ENCODE measurements around the gene ADCY10. TPM values are rescaled to one million over a fixed set of nuclear protein-coding genes. Genes with fewer than 3 reads are reported as not detected.

Gene ADCY10
- total RNA-seq, 4 donors from 2014 or later: not detected

GRCh38 chr1:167824163-167824794, 89.7 kb downstream of the ADCY10 start:
- WGBS: 68% methylated on average over 9 of the region's 9 CpGs
- no peaks in the 10 kb centered on the region for H3K9me3 ChIP-seq
- no peaks in the 10 kb centered on the region for H3K27me3 ChIP-seq
- no peaks in the 10 kb centered on the region for H3K4me1 ChIP-seq
- no peak overlapping the region for H3K4me3 ChIP-seq
- DNase-seq (ENCODE audit: low spot score in 2 of 2): no peak
- TF ChIP-seq CTCF (IDR thresholded peaks at IDR 0.05): no peak
- no peak for TF ChIP-seq EP300 (IDR thresholded peaks at IDR 0.05)
- TF ChIP-seq POLR2AphosphoS5 (IDR thresholded peaks at IDR 0.05): no peak
- TF ChIP-seq POLR2A (IDR thresholded peaks at IDR 0.05): no peak
- H3K27ac ChIP-seq: no peak overlapping the region
- H3K36me3 ChIP-seq: no peaks in the 10 kb centered on the region

- Histone ChIP-seq H3K9me3 (no peaks in the 10 kb centered on the region), H3K27ac (no peak overlapping the region), H3K4me3 (no peak overlapping the region), H3K4me1 (no peaks in the 10 kb centered on the region), H3K27me3 (no peaks in the 10 kb centered on the region), H3K36me3 (no peaks in the 10 kb centered on the region)
- TF ChIP-seq POLR2AphosphoS5 (IDR thresholded peaks at IDR 0.05) (no peak), CTCF (IDR thresholded peaks at IDR 0.05) (no peak)
- DNase-seq (ENCODE audit: low spot score in 2 of 2): no peak
- WGBS: 85% methylated on average over 4 of the region's 4 CpGs
Observed at GRCh38 chr1:167821969-167822685, 91.8 kb downstream of the ADCY10 start.

GRCh38 chr1:167821356-167821685, 92.6 kb downstream of the ADCY10 start:
- no peaks in the 10 kb centered on the region for H3K9me3 ChIP-seq
- WGBS: 91% methylated on average over 6 of the region's 6 CpGs
- no peak for DNase-seq (ENCODE audit: low spot score in 2 of 2)
- no peak overlapping the region for H3K27ac ChIP-seq
- no peaks in the 10 kb centered on the region for H3K36me3 ChIP-seq
- TF ChIP-seq POLR2A (IDR thresholded peaks at IDR 0.05): no peak
- TF ChIP-seq CTCF (IDR thresholded peaks at IDR 0.05): no peak
- TF ChIP-seq EP300 (IDR thresholded peaks at IDR 0.05): no peak
- TF ChIP-seq POLR2AphosphoS5 (IDR thresholded peaks at IDR 0.05): no peak
- H3K4me3 ChIP-seq: no peak overlapping the region
- H3K4me1 ChIP-seq: no peaks in the 10 kb centered on the region
- H3K27me3 ChIP-seq: no peaks in the 10 kb centered on the region

GRCh38 chr1:167820684-167821355, 93.1 kb downstream of the ADCY10 start:
- Histone ChIP-seq H3K27me3 (no peaks in the 10 kb centered on the region), H3K4me1 (no peaks in the 10 kb centered on the region), H3K36me3 (no peaks in the 10 kb centered on the region), H3K9me3 (no peaks in the 10 kb centered on the region), H3K27ac (peak overlapping the region; percentile 81), H3K4me3 (peak overlapping the region; percentile 53)
- no peak for DNase-seq (ENCODE audit: low spot score in 2 of 2)
- TF ChIP-seq POLR2AphosphoS5 (IDR thresholded peaks at IDR 0.05) (no peak), EP300 (IDR thresholded peaks at IDR 0.05) (no peak), CTCF (IDR thresholded peaks at IDR 0.05) (no peak)
- 57% methylated on average over 12 of the region's 12 CpGs for WGBS
